Measurements from ENCODE around the gene SMIM32.

Gene SMIM32

DNA sequence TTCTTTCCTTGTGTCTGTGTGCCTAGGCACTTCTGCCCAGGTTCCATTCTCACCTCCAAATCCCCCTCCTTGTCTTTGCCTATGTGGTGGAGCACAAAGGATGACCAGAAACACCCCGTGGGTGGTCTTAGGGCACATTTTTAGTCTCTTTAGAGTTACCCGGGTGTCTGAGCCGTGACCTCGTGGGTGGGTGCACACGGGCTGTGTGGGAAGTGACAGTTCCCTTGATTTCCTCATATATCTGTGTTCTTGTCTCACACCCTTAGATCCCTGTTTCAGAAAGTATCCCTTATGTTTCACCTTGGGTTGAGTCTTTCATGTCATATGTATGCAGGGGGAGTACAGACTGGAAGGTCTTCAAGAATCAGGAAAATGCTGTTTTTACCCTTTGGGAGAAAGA lies 13.4 kb upstream of the SMIM32 start:
- peak; percentile 15 to 28 for DNase-seq

DNA sequence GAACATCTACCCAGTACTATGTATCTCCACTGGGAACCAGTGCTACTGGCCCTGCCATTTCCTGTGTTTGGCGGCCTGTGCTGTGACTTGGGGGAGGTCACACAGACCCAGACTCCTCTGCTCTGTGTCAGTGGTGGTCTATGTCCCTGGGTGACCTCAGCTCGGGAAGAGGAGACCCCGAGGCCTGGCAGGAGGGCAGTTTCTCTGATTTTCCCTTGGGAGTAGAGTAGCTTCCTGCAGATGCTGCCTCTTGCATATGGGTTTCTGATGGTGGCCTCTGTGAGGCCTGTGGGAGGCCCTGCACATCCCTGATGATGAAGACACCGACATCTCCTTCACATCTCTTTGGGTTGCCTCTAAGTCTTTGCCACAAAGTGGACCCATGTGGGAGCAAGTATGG lies 13.0 kb upstream of the SMIM32 start:
- DNase-seq: no peak

DNA sequence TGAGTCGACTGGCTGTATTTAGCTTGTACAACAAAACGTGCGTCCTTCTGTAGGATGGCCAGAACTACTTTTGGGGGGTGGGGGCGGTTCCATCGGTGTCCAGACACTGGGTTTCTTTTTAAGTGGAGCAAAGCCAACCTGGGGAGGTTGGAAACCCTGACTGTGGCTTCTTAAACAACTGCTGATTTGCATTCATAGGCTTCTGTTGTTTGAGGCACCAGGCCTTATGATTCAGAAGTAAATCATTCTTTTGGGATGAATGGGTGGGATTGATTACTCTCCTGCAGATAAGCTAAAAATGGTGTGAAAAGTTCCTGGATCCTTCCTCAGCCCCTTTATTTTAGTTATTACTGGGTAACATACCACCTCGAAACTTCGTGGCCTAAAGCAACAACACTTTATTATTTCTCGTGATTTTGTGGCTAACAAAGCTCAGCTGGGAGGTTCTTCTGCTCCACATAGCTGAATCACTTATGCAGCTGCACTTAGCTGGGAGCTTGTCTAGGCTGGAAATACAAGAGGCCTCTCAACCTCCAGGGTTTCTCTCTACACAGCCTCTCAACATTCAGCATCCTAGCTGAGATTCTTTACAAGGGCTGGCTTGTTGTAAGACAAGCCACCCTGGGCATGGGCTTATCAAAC lies 12.2 kb upstream of the SMIM32 start:
- DNase-seq: no peak

DNA sequence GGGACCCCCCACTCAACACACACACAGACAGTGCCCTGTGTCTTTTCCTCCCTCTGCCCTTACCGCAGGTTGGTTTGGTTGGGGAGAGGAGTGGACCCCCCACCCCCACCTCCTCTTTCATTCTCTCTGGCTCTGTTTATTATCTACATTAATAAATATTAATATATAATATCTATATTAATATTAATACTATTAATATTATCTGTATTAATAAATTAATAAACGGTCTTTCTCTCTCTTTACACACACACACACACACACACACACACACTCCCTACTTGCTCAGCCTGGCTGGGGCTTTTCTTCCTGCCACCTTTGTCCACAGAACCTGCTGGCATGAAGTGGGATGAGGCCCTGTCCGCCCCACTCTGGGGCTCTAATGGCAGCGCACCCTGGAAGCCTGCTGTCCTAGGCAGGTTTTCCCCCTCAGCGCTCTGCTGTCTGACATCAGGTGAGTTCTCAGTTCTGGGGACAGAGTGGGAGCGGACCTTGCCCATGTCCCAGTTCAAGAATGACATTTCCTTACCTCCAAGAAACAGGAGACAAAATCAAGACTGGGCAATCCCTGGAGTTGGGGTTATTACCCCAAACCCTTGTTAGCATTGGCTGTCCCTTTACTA lies 10.5 kb upstream of the SMIM32 start:
- DNase-seq: no peak

DNA sequence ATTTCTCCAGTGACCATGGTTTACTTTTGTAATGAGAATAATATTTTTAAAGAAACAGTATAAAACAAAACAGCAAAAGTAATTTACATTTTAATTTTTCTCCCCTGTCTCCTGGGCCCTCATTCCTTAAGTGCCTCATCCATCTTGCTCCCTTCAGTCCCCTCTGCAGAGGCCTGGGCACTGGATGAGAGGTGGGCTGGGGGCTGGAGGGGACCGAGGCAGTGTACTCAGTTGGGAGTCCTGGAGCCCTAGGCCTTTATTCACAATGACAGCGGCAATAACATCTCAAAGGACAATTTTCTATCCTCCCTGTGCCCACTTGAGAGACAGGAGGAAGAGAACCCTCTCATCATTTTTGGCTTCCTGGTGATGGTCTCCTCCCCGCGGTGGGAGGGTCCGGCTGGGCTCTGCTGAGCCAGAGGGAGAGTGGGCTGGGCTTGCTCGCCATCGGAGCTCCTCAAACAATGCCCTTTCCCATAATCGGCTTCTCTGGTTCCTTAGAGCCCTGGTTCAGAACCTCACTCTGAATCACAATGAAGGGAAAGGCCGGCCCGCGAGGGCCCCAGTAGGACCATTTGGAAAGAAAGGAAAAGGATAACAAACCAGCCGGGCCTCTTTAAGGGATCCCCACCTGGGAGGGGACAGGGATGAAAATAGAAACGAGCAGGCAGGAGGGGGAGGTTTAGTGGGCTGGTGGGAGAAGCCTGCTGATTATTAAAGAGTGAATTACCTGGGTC lies 9.7 kb upstream of the SMIM32 start:
- DNase-seq: no peak

DNA sequence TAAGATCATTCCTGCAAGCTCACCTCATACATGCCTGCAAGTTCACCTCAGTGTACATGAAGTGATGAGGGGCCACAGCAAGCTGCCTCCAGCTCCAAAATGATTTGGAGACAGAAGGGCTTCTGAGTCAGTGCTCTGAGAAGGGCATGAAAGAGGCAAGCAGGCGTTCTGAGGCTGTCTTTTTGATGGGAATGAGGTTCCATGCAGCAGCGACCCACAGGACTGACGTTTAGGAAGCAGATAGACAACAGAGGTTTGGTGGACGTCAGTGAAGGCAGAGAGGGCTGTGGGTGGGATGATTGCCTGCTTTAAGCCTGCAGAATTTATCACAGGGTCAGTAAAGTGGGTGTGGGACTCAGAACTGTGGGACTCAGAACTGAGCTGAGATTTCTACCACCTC lies 8.9 kb upstream of the SMIM32 start:
- no peak for DNase-seq

DNA sequence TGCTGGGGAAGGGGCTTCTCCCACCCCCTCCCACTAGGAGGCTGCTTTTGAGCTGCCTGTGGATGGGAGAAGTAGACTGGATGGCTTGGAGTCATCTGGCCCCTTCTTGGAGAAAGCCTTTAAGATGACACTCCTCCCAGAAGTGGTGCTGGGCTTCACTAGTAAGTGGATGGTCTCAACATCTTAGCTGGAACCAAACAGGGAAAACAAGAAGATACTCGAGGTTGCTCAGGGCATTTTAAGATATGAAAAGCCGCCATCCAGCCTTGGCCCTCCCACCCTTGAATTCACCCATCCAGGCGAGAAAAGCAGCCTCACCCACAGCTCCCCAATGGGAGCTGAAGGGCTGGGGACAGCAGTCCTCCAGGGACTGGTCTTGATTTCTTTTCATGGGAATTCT lies 7.8 kb upstream of the SMIM32 start:
- no peak for DNase-seq

DNA sequence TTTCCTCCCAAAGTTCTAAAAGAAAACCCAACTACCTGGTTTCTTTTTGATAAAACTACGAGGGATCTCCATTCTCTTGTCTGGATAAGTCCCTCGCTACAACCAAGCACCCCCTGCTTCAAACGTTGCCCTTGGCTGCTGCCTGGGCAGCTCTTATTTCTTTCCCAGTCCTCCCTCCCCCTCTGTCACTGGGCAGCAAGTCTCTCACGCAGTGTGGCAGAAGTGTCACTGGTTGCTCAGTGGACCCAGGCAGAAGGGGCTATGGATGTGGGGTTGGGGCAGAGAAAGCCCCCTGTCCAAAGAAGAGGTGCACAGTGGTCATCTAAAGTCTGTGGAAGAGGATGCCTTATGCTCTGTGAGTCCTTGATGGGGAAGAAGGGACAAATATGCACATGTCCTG lies 7.2 kb upstream of the SMIM32 start:
- DNase-seq: no peak

DNA sequence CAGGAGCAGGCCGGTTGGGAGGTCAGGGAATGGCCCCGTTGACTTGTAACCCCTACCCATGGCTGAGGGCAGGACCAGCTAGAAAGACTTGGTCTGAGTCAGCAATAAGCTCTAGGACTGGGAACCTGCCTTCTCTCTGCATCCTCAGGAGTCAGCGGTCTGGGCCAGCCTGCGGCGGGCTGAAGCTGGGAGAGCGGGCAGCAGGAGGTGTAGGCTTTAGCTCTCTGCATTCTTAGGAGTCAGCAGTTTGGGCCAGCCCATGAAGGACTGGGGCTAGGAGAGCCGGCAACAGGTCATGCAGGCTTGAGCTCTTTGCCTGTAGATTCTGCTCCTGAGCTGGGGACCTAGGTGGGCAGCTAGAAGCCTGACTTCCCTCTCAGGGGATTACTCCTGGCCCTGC lies 6.4 kb upstream of the SMIM32 start:
- DNase-seq: no peak

DNA sequence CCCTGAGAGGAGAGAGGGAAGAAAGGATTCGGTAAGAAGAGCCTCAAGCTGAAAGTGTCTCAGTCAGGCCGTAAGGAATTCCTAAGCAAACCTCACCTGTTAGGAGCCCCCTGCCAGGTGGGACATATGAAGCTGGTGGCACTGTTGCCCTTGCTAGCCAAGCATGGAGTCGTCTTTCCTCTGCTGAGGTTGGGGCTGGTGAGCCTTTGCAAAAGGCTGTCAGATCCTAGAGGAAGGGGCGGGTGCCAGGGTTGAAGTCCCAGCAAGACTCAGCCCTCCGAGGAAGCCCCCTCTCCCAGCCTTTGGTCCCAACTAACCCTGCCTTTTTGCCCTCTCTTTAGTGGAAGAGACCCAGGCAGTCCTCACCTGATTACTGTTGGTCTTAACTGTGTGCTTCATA lies 5.5 kb upstream of the SMIM32 start:
- DNase-seq: no peak

DNA sequence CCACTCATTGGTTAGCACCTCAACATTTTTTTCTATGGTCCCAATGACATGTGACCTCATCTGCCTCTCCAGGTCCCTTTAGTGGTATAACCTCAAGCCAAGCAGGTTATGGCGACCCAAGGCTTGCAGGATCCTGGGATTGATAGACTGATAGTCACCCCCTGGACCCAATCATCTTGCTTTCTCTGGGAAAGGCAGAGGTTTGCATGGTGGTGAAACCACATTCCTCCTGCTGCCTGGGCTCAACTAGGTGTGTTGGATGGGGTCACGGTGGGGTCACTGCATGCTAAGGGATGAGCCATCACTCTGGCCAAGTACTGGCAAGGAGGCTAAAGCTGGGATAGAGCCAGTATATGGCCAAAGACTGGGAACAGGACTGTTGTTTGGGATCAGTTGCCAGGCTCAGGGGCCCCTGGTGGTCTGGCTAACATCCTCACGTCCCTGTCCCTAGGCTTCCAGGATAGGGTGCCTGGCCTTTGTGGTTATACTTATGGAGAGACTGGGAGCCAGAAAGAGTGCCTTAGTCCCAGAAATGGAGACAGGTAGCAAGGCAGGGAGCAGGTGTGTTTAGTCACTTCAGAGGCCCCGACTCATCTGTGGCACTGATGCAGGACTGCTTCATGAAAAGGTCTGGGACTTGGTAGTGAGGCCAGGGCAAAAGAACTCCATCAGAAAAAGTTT lies 4.6 kb upstream of the SMIM32 start:
- DNase-seq: no peak

DNA sequence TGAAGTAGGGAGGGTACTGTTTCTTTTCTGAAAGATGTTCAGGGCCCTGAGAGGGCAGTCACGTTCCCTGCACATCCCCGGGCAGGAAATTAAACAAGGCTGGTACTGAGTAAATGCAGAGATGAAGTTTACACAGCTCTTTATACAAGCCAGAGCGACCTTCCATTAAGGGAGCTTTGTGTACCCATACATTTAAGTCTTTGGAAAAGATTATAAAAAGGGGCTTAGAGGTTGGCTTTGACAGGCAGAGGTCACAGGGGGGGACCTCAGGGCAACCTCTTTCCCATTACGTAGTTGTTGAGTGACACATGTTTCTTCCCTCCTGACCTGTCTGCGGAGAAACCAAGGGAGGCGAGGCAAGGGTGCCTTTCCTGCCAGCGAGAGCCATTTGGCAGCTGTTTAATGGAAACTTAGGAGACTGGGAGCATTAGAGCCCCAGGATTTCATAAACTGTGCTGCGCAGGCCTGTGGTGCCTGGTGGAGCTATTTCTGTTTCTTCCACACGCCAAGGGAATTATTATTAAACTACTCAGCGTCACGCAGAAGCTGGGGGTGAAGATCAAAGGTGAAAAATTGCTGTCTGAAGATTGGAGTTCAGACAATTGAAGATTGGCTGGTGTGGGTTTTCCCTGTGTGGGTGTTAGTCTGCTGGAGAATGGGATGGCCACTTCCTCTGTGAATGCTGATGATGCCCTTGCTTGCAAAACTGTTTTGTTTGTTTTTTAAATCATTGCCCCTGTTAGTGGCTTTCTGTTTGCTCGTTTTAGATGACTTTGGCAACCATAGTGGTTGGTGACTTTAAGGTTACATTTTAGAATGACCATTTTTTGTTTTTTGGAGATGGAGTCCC lies 3.2 kb upstream of the SMIM32 start:
- DNase-seq: peak; percentile 35 to 50

DNA sequence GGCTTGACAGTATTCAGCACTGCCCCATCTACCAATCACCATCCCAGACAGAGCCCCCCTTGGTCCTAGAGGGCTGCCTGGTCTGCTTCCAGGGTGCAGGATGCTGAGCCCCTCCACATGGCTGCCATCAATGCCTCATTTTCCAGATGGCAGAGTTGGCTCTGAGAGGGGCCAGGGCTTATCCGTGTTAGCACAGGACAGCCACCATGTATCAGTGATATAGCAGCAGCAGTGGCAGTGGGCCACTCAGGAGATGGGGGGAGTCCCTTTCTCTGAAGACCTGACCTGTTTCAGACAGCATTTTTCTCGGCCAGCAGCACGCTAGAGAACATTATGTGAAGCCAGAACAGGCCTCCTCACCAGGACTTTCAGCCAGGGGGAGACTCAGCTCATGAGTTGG lies 1.6 kb upstream of the SMIM32 start:
- DNase-seq: no peak

DNA sequence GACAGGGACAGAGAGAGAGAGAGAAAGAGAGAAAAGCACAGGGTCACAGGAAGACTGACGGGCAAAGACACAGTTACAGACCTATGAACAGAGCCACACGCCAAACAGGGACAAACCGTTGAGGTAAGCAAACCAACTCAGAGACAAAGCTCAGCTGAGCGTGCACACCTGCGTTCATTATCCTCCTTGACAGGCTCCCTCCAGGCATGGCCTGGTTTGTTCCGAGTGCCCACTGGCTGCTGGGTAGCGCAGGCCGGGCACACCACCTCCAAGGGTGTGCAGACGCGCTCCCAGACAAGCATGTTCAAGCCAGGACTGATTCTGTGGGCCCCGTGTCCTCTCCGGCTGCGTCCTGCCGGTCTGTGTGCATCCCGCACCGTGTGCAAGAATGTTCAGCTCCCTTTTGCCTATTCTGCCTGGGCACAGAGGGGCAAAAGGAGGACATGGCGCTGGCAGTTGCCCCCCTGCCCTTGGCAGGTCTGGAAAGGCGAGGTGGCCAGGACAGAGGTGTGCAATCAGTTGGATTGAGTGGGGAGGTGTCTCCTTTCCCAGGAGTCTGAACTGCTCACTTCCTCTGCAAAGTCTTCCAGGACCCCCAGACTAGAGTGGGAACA lies 467 bp upstream of the SMIM32 start:
- DNase-seq: no peak

DNA sequence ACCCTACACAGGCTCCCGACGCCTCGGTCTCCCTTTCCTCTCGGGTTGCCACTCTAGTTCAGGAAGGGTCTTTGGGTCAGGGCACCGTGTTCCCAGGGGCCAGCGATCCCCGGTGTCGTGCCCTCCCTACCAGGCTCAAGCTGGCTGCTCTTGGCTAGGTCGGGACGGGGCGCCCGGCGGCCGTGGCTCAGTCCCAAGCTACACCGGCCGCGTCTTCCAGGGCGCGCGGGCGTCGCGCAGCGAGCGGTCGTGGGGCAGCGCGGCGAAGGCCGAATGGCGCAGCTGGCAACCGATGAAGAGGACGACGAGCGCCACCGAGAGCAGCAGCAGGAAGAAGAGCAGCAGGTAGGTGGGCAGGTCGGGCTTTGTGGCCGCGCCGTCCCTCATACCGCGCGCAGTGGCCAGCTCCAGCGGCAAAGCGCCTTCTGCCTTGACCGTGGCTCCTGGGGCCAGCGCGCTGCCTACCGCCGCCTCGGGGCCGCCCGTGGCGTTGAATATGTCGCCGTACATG lies 892 bp downstream of the SMIM32 start:
- no peak for DNase-seq

DNA sequence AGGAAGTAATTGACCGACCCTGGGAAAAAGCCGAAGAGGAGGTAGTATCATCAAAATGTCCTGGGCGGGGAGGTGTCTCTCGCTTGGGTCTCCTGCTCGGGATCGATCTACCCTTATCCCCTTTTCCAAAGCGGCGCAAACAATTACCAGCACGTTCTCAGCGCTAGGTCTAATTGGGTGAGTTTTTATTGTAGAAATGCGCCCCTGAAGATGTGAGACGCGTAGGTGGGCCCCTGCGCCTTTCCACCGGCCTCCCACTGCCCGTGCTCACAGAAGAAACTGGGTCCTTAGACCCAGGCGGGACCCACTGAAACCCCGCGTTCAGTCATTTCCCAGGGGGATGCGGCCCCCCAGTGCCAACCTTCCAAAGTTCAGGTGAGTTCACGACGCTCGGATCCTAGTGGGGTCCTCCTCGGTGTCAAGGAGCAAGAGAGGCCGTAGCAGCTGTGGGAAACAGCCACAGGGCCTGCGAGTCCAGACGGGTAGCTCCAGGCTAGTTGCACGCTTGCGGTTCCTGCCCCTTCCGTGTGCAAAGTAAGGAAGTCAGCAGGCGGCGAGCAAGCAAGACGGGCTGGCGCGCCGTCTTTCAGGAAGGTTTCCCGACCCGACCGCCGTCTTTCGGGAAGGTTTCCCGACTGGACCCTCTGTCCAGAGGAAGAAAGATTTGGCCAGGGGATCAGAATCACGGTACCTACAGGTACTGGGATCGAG lies 1.5 kb downstream of the SMIM32 start:
- peak in 1 of 2 donors; percentile 7 for DNase-seq

DNA sequence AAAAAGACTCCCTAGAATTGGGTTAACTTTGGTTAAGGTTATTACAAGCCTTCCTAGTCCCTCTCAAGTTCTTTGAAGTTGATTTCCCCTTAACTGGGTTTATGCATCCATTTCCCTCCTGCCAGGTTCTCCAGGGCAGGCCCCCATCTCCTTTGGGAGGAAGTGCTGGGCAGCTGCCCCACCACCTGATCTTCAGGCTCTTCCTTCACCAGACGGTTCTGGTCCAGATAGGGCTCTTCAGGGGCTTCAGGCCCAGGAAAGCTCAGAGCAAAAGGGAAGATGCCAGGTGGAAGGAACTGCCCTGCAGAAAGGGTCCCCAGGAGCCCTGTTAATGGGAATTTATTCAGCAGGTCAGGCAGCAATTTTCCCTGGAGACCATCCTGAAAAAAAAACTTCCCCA lies 2.1 kb downstream of the SMIM32 start:
- no peak for DNase-seq

DNA sequence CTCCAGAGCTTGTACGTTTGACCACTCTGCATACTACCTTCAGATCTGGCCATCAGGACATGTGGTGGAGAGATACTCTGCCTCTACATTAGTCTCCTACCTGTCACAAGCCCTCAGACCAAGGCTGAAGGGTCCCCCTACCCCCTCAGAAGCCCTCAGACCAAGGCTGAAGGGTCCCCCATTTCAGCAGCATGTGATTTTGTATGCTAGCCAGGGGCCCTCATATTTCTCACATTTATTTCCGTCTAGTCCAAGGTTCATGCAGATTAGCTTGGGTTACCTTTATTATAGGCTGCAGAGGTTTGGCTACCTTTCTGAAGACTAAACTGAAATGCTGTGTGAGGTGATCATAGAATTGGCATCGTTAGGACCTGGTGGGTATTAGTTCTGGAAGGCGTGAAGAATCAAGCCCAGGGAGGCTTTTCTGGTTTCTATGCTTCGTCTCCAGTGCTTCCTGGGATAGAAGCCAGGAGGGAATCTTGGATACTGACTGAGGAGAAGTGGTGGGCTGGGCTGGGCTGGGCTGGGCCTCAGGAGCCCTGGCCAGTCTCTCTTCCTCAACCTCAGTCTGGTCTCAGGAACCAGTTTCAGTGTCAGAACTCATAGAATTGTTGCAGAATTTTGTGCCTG lies 2.8 kb downstream of the SMIM32 start:
- no peak for DNase-seq

DNA sequence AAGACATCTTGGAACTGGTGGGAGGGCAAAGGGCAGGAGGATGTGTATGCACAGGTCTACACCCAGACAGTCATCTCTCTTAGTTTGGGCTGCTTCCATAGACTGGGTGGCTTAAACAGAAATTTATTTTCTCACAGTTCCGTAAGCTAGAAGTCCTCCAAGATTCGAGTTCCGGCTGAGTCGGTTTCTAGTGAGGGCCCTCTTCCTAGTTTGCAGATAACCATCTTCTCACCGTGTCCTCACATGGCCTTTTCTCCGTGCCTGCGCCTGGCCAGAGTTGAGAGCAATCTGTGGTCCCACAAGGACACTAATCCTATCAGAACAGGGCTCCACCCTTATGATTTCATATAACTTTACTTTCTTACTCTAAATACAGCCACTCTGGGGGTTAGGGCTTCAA lies 4.1 kb downstream of the SMIM32 start:
- no peak for DNase-seq

DNA sequence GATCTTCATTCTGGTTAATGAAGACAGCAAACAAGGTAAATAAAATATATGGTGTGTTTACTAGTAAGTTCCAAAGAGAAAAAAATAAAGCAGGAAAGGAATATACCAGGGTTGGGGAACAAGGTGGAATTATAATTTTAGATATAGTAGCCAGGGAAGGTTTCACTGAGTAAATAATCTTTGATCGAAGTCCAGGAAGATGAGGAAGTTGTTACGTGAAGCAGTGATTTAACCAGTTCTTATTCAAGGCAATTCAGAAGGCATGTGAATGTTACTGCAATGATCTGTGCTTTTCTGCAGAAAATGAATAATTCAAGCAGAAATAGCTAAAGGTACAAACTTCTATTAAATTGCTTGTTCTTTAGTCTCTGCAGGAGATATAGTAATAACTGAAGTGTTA lies 6.2 kb downstream of the SMIM32 start:
- no peak for DNase-seq

Measured in inflammatory macrophage treated with lipopolysaccharide for 1 hour (primary cell).